ENCODE data around the gene CHIT1. TPM values are rescaled to one million over a fixed set of nuclear protein-coding genes. Genes with fewer than 3 reads are reported as not detected.
A peak's percentile ranks its signal among the peaks of the same experiment; 100 is the strongest.

Gene CHIT1
- total and polyA plus RNA-seq, 4 donors, result 0.55 to 3.3 (median 0.74) TPM

- H3K4me1 ChIP-seq (ENCODE audit: control insufficient read depth, insufficient read depth, low read length), result peaks cover 11% of the 10 kb centered on the region
- H3K9me3 ChIP-seq (ENCODE audit: control insufficient read depth, insufficient read depth, low read length), result no peaks in the 10 kb centered on the region
- no peaks in the 10 kb centered on the region for H3K27me3 ChIP-seq (ENCODE audit: control insufficient read depth, insufficient read depth, low read length)
- no peak for DNase-seq (ENCODE audit: low read depth in 4 of 6, low spot score in 6 of 6)
- no peak overlapping the region for H3K4me3 ChIP-seq (ENCODE audit: low read depth, low read length)
- H3K27ac ChIP-seq (ENCODE audit: low read depth, low read length), result no peak overlapping the region
- peaks cover 18% of the 10 kb centered on the region for H3K36me3 ChIP-seq (ENCODE audit: control insufficient read depth, insufficient read depth, low read length)
- 90% methylated on average over 4 of the region's 5 CpGs for WGBS (ENCODE audit: insufficient coverage)
These were observed 55.9 kb downstream of the CHIT1 start for GRCh38 chr1:203173566-203173965.

DNA sequence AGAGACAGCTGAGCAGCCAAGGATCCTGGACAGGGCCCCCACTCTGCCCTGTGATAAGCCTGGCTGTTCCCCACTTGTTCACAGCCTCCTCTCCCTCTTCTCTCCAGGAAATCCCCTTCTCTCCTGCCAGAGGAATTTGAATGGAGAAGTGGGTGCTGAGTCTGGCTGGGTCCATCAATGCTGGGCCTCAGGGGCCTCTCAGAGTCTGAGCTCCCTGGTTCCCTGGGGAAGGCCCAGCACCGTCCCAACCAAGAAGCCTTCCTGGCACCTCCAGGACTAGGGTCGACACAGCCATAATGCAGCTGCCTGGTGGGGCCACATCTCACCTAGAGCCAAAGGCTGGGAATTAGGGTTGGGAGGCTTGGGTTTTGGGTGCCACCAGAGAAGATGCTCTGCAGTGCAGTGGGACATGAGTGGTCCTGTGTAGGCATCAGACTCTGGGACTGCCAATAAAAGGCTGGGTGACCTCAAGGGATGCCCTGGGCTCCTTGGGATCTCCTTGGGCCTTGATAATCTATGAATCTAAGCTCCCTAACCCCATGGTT lies 56.4 kb downstream of the CHIT1 start:
- Histone ChIP-seq H3K27me3 (ENCODE audit: control insufficient read depth, insufficient read depth, low read length) (no peaks in the 10 kb centered on the region), H3K36me3 (ENCODE audit: control insufficient read depth, insufficient read depth, low read length) (peaks cover 23% of the 10 kb centered on the region), H3K9me3 (ENCODE audit: control insufficient read depth, insufficient read depth, low read length) (no peaks in the 10 kb centered on the region), H3K4me3 (ENCODE audit: low read depth, low read length) (no peak overlapping the region), H3K4me1 (ENCODE audit: control insufficient read depth, insufficient read depth, low read length) (peaks cover 11% of the 10 kb centered on the region), H3K27ac (ENCODE audit: low read depth, low read length) (no peak overlapping the region)
- 89% methylated on average over 2 of the region's 2 CpGs for WGBS (ENCODE audit: insufficient coverage)
- DNase-seq (ENCODE audit: low read depth in 4 of 6, low spot score in 6 of 6), result no peak

DNA sequence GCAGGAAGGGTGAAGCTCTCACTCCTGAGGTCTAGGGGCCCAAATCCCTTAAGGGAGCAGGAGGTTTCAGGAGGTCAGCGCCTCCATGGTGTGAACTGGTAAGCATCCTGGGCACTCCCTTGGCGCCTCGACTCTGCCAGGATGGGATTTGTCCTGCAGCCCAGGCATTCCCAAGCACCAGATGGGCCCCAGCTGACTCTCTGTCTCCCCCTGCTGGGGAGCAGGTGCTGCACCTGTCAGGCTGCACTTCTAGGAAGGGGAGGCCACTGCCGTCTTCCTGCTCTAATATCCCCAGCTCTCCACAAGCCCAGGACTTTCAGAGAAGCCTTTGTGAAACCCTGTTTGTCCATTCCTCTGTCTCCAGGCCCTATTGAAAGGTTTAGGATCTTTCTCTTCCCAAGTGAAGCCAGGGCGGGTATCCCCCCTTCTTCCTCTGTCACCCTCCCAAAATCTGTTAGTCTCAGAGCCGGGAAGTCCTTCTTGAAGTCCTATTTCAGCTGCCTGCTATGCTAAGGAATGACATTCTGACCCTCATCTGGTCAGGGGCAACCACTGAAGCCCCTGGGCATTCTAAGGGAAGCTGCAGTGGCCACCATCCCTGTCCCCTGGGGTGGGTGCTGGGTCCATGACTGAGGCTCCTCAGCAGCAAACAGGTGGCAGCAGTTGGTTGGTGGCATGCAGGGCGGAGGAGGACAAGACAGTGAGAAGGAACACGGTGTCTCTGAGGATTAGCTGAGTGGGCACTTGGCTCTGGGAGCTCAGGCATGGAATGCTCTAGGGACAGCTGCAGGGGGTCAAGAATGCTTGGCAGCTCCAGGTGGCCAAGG lies 57.1 kb downstream of the CHIT1 start:
- DNase-seq (ENCODE audit: low read depth in 4 of 6, low spot score in 6 of 6), result peak in 1 of 6 donors; percentile 28
- Histone ChIP-seq H3K36me3 (ENCODE audit: control insufficient read depth, insufficient read depth, low read length) (peaks cover 29% of the 10 kb centered on the region), H3K27ac (ENCODE audit: low read depth, low read length) (no peak overlapping the region), H3K4me1 (ENCODE audit: control insufficient read depth, insufficient read depth, low read length) (peaks cover 9% of the 10 kb centered on the region), H3K4me3 (ENCODE audit: low read depth, low read length) (no peak overlapping the region), H3K27me3 (ENCODE audit: control insufficient read depth, insufficient read depth, low read length) (no peaks in the 10 kb centered on the region), H3K9me3 (ENCODE audit: control insufficient read depth, insufficient read depth, low read length) (no peaks in the 10 kb centered on the region)
- 63% methylated on average over 8 of the region's 8 CpGs for WGBS (ENCODE audit: insufficient coverage)

DNA sequence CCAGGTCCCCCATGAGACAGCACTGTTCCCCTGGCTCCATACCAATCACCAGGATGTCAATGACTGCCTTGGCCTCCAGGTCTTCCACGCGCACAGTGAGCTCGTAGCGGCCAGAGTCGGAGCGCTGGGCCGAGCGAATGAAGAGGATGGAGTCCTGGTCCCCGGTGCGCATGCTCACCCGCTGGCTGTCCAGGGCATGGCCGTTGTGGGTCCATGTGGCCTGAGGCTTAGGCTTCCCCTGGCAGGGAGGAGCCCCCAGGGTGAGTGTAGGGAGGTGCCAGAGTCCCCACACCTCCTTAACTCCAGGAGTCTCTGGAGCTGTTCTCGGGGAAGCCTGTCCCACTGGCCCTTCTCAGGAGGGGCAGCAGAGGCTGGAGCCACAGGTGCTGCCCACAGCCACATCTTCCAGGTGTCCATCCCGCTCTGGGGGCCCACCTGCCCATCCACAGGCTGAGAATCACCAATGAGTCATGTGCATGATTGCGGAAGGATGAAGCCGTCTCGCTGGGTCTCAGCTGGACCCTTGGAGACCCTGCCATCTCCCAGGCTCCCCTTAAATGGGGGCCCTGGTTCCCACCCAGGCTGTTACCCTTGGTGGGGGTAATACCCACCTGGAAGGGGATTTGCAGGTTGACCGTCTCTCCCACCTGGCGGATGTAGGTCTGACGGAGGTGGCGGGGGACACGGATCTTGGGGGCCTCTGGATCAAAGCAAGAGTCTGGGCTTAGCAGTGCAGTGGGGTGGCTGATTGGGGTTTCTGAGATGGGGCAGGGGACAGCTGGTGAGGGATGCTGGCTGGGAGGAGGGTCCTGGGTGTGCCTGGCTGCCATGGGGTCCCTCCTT lies 57.9 kb downstream of the CHIT1 start:
- DNase-seq (ENCODE audit: low read depth in 4 of 6, low spot score in 6 of 6), result no peak
- Histone ChIP-seq H3K4me1 (ENCODE audit: control insufficient read depth, insufficient read depth, low read length) (peaks cover 5% of the 10 kb centered on the region), H3K27me3 (ENCODE audit: control insufficient read depth, insufficient read depth, low read length) (no peaks in the 10 kb centered on the region), H3K27ac (ENCODE audit: low read depth, low read length) (no peak overlapping the region), H3K9me3 (ENCODE audit: control insufficient read depth, insufficient read depth, low read length) (no peaks in the 10 kb centered on the region), H3K4me3 (ENCODE audit: low read depth, low read length) (no peak overlapping the region), H3K36me3 (ENCODE audit: control insufficient read depth, insufficient read depth, low read length) (peaks cover 34% of the 10 kb centered on the region)
- WGBS (ENCODE audit: insufficient coverage), result 95% methylated on average over 22 of the region's 22 CpGs

GRCh38 chr1:203170625-203171330 lies 58.7 kb downstream of the CHIT1 start:
- Histone ChIP-seq H3K4me3 (ENCODE audit: low read depth, low read length) (no peak overlapping the region), H3K36me3 (ENCODE audit: control insufficient read depth, insufficient read depth, low read length) (peaks cover 42% of the 10 kb centered on the region), H3K9me3 (ENCODE audit: control insufficient read depth, insufficient read depth, low read length) (no peaks in the 10 kb centered on the region), H3K27me3 (ENCODE audit: control insufficient read depth, insufficient read depth, low read length) (no peaks in the 10 kb centered on the region), H3K27ac (ENCODE audit: low read depth, low read length) (no peak overlapping the region), H3K4me1 (ENCODE audit: control insufficient read depth, insufficient read depth, low read length) (peaks cover 5% of the 10 kb centered on the region)
- WGBS (ENCODE audit: insufficient coverage), result 90% methylated on average over 8 of the region's 8 CpGs
- DNase-seq (ENCODE audit: low read depth in 4 of 6, low spot score in 6 of 6), result no peak

DNA sequence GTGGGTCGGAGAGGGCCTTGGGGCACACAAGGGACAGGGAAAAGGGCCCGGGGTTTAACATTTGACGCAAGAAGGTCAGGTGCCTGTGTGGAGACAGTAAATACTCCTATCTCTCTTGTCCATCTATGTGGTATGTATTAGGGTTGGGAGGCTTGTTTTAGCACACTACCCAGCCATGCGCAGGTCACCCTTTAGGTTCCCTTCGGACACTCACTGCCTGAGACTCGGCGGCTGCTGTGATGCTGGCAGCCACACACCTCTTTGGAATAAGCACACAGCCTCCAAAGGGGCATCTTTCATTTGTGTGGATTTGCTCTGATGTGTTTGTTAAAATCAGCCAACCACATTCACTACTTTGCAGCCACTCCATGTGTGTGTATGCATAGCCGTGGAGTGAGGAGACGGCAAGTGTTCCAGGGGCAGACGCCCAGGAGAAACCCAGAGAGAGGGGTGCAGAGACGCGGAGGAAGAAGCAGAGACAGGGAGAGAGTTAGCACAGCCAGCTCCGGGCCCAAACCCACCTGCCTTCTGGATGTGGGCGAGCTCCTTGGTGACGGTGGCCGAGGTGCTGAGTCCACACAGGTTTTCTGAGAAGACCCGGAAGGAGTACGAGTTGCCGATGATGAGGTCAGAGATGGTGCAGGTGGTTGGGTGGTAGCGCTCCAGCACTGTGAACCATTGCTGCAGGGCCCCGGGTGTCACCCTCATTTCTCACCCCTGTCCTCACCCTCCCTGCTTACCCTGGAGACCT lies 59.5 kb downstream of the CHIT1 start:
- H3K36me3 ChIP-seq (ENCODE audit: control insufficient read depth, insufficient read depth, low read length), result peaks cover 50% of the 10 kb centered on the region
- WGBS (ENCODE audit: insufficient coverage), result 90% methylated on average over 12 of the region's 21 CpGs
- no peak for DNase-seq (ENCODE audit: low read depth in 4 of 6, low spot score in 6 of 6)
- H3K4me1 ChIP-seq (ENCODE audit: control insufficient read depth, insufficient read depth, low read length), result no peaks in the 10 kb centered on the region
- no peaks in the 10 kb centered on the region for H3K9me3 ChIP-seq (ENCODE audit: control insufficient read depth, insufficient read depth, low read length)
- H3K4me3 ChIP-seq (ENCODE audit: low read depth, low read length), result no peak overlapping the region
- no peak overlapping the region for H3K27ac ChIP-seq (ENCODE audit: low read depth, low read length)
- no peaks in the 10 kb centered on the region for H3K27me3 ChIP-seq (ENCODE audit: control insufficient read depth, insufficient read depth, low read length)

GRCh38 chr1:203168991-203169390 lies 60.5 kb downstream of the CHIT1 start:
- H3K9me3 ChIP-seq (ENCODE audit: control insufficient read depth, insufficient read depth, low read length), result no peaks in the 10 kb centered on the region
- H3K36me3 ChIP-seq (ENCODE audit: control insufficient read depth, insufficient read depth, low read length), result peaks cover 51% of the 10 kb centered on the region
- H3K4me1 ChIP-seq (ENCODE audit: control insufficient read depth, insufficient read depth, low read length), result no peaks in the 10 kb centered on the region
- 95% methylated on average over 3 of the region's 9 CpGs for WGBS (ENCODE audit: insufficient coverage)
- DNase-seq (ENCODE audit: low read depth in 4 of 6, low spot score in 6 of 6), result no peak
- no peak overlapping the region for H3K27ac ChIP-seq (ENCODE audit: low read depth, low read length)
- no peak overlapping the region for H3K4me3 ChIP-seq (ENCODE audit: low read depth, low read length)
- no peaks in the 10 kb centered on the region for H3K27me3 ChIP-seq (ENCODE audit: control insufficient read depth, insufficient read depth, low read length)

- H3K27ac ChIP-seq (ENCODE audit: low read depth, low read length), result no peak overlapping the region
- H3K27me3 ChIP-seq (ENCODE audit: control insufficient read depth, insufficient read depth, low read length), result no peaks in the 10 kb centered on the region
- H3K9me3 ChIP-seq (ENCODE audit: control insufficient read depth, insufficient read depth, low read length), result no peaks in the 10 kb centered on the region
- no peaks in the 10 kb centered on the region for H3K4me1 ChIP-seq (ENCODE audit: control insufficient read depth, insufficient read depth, low read length)
- peaks cover 51% of the 10 kb centered on the region for H3K36me3 ChIP-seq (ENCODE audit: control insufficient read depth, insufficient read depth, low read length)
- DNase-seq (ENCODE audit: low read depth in 4 of 6, low spot score in 6 of 6), result no peak
- 96% methylated on average over 5 of the region's 12 CpGs for WGBS (ENCODE audit: insufficient coverage)
- H3K4me3 ChIP-seq (ENCODE audit: low read depth, low read length), result no peak overlapping the region
These were observed 61.2 kb downstream of the CHIT1 start for GRCh38 chr1:203168256-203168786.

DNA sequence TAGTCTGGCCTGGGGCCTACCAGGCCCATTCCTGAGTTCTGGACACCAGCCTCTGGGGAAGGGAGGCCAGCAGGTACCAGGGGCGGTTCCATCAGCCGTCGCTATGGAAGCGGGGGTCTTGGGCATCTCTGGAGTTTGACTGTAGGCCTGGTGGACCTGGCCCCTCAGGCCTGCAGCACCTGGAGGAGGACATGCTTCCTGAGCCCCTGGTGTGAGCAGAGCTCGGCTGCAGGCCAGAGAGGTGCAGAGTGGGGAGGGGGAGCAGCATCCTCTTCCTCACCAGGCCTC lies 61.6 kb downstream of the CHIT1 start:
- Histone ChIP-seq H3K27ac (ENCODE audit: low read depth, low read length) (no peak overlapping the region), H3K4me3 (ENCODE audit: low read depth, low read length) (no peak overlapping the region), H3K36me3 (ENCODE audit: control insufficient read depth, insufficient read depth, low read length) (peaks cover 52% of the 10 kb centered on the region), H3K4me1 (ENCODE audit: control insufficient read depth, insufficient read depth, low read length) (no peaks in the 10 kb centered on the region), H3K27me3 (ENCODE audit: control insufficient read depth, insufficient read depth, low read length) (no peaks in the 10 kb centered on the region), H3K9me3 (ENCODE audit: control insufficient read depth, insufficient read depth, low read length) (no peaks in the 10 kb centered on the region)
- WGBS (ENCODE audit: insufficient coverage), result 87% methylated on average over 5 of the region's 5 CpGs
- no peak for DNase-seq (ENCODE audit: low read depth in 4 of 6, low spot score in 6 of 6)
